Lung (tissue), 12 donors: ENCODE measurements around the gene SUGCT. TPM values are rescaled to one million over a fixed set of nuclear protein-coding genes. Genes with fewer than 3 reads are reported as not detected.

Source experiments
- ATAC-seq: fragments of 200-7000 bp; cut with Tn5 transposase; one replicate; pipeline ENCODE4 v1.9.1; 2020; ENCODE audit warnings: moderate number of reproducible peaks; ENCODE audit not compliant: insufficient read depth, low FRiP score
- DNase-seq, 3 donors: peaks; one replicate each; pipeline ENCODE4 v3.0.0-alpha.2; 2013 to 2017
- H3K27ac ChIP-seq, 2 donors: one replicate each; pipeline ENCODE4 v1.5.1; 2013; ENCODE audit warnings: mild to moderate bottlenecking in 2 of 2, moderate library complexity in 2 of 2, control low read depth in 1 of 2, inconsistent platforms in 1 of 2, low read depth in 1 of 2, low read length in 1 of 2
- H3K27me3 ChIP-seq, 3 donors: one replicate each; pipeline ENCODE4 v1.5.1; 2013; ENCODE audit warnings: low read length in 2 of 3; ENCODE audit not compliant: control insufficient read depth in 3 of 3, insufficient read depth in 3 of 3
- H3K36me3 ChIP-seq, 4 donors: one replicate each; pipeline ENCODE4 v1.5.1; 2013; ENCODE audit warnings: low read length in 4 of 4, mild to moderate bottlenecking in 1 of 4, moderate library complexity in 1 of 4; ENCODE audit not compliant: control insufficient read depth in 4 of 4, insufficient read depth in 4 of 4
- H3K4me1 ChIP-seq, 5 donors: one replicate each; pipeline ENCODE4 v1.5.1; 2013; ENCODE audit warnings: low read length in 5 of 5, mild to moderate bottlenecking in 2 of 5, moderate library complexity in 1 of 5; ENCODE audit not compliant: control insufficient read depth in 5 of 5, insufficient read depth in 5 of 5
- H3K4me3 ChIP-seq: one replicate; pipeline ENCODE4 v1.5.1; 2013; ENCODE audit warnings: mild to moderate bottlenecking, control low read depth, moderate library complexity
- H3K9ac ChIP-seq, 2 donors: one replicate each; pipeline ENCODE4 v1.5.1; 2013; ENCODE audit warnings: low read length in 2 of 2, control low read depth in 1 of 2; ENCODE audit not compliant: insufficient read depth in 1 of 2
- H3K9me3 ChIP-seq, 4 donors: one replicate each; pipeline ENCODE4 v1.5.1; 2013; ENCODE audit warnings: low read length in 3 of 4, mild to moderate bottlenecking in 1 of 4, moderate library complexity in 1 of 4; ENCODE audit not compliant: control insufficient read depth in 4 of 4, insufficient read depth in 3 of 4
- WGBS, 2 donors: extraction: QIAGEN DNeasy Blood & Tissue Kit; methylation state at CpG; one replicate each; pipeline ENCODE4 v1.1.7; 2013; 5-methylcytosine and 5-hydroxymethylcytosine counted together
- polyA plus RNA-seq, 2 donors: library from polyadenylated mRNA; stranded (reverse); fragments of 200-250 nt; gene quantifications; one replicate each; pipeline ENCODE4 v1.2.1, GENCODE V29; 2013
- total RNA-seq, 2 donors: library from RNA; depleted of rRNA in 1 of 2; stranded (reverse); fragments of >200 nt in 1 of 2; gene quantifications; one replicate each; pipeline ENCODE4 v1.2.1, GENCODE V29; 2014 to 2021
- TF ChIP-seq, protein P1 (sequence below): IDR thresholded peaks from 2 replicates; pipeline ENCODE4 v1.5.1; 2012; ENCODE audit warnings: mild to moderate bottlenecking; ENCODE audit errors: control extremely low read depth, extremely low read depth
- donor health status: control.
- donor health status: control.
- donor health status: Bipolar disorder and iron deficiency.
- donor health status: healthy.
- donor health status: DM: yes; HTN: yes; CAD: no.

The SUGCT gene
- total and polyA plus RNA-seq, 4 donors: 0.23 to 4.2 (median 1.8) TPM

DNA sequence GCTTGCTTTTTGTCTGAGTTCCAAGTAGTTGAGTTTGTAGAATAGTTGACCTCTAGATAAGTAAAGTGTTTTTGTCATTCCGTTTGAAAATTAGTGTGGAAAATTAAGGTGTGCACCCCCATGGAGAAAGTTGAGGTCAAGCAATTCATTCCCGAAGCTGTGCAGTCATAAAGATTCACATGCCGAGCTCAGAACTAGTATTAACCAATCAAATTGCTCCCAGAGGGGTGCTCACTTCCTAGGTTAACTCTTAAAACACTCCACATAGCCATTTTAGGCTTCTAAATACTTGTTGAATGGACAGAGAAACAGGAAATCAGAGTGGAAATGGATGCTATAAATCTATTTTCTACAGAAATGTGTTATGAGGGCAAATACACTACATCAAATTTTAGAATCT is 638.9 kb downstream of the SUGCT start:
- ATAC-seq: no peak
- 55 to 70% methylated on average over 3 of the region's 3 CpGs for WGBS, 2 donors

DNA sequence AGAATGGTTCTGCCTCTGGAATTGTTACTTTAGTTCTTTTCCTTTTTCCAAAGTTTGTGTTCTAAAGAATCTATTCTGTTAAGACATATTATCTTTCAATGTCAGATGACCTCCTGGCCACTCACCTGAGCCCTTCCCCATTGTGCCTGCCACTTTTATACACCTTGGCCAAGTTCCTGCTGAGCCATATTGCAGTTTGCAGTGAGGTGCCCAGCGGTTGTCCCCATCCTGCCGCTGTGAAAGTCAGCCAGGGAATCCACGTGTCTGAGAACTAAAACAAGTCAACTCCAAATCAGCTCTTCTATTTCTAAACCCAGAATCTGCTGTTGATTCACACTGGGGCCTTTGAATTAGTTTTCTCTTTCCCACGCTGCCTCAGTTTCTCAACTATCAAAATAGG is 641.1 kb downstream of the SUGCT start:
- 89 to 94% methylated on average over 4 of the region's 4 CpGs for WGBS, 2 donors
- H3K36me3 ChIP-seq: no peaks in the 10 kb centered on the region
- no peaks in the 10 kb centered on the region for H3K9me3 ChIP-seq
- DNase-seq: no peak
- TF ChIP-seq, protein P1, sequence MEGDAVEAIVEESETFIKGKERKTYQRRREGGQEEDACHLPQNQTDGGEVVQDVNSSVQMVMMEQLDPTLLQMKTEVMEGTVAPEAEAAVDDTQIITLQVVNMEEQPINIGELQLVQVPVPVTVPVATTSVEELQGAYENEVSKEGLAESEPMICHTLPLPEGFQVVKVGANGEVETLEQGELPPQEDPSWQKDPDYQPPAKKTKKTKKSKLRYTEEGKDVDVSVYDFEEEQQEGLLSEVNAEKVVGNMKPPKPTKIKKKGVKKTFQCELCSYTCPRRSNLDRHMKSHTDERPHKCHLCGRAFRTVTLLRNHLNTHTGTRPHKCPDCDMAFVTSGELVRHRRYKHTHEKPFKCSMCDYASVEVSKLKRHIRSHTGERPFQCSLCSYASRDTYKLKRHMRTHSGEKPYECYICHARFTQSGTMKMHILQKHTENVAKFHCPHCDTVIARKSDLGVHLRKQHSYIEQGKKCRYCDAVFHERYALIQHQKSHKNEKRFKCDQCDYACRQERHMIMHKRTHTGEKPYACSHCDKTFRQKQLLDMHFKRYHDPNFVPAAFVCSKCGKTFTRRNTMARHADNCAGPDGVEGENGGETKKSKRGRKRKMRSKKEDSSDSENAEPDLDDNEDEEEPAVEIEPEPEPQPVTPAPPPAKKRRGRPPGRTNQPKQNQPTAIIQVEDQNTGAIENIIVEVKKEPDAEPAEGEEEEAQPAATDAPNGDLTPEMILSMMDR: no peak
- H3K4me1 ChIP-seq: peaks cover 0 to 17% (median 0%) of the 10 kb centered on the region in 5 donors
- H3K9ac ChIP-seq: no peak overlapping the region
- no peak overlapping the region for H3K4me3 ChIP-seq
- no peak overlapping the region for H3K27ac ChIP-seq
- ATAC-seq: no peak
- no peaks in the 10 kb centered on the region for H3K27me3 ChIP-seq

More for the DNA sequence above, 638.9 kb downstream of the SUGCT start:
- Histone ChIP-seq H3K27ac (no peak overlapping the region), H3K9me3 (no peaks in the 10 kb centered on the region), H3K4me1 (no peaks in the 10 kb centered on the region), H3K36me3 (no peaks in the 10 kb centered on the region), H3K9ac (no peak overlapping the region), H3K4me3 (no peak overlapping the region), H3K27me3 (no peaks in the 10 kb centered on the region)
- no peak for DNase-seq
- TF ChIP-seq, protein P1: no peak

DNA sequence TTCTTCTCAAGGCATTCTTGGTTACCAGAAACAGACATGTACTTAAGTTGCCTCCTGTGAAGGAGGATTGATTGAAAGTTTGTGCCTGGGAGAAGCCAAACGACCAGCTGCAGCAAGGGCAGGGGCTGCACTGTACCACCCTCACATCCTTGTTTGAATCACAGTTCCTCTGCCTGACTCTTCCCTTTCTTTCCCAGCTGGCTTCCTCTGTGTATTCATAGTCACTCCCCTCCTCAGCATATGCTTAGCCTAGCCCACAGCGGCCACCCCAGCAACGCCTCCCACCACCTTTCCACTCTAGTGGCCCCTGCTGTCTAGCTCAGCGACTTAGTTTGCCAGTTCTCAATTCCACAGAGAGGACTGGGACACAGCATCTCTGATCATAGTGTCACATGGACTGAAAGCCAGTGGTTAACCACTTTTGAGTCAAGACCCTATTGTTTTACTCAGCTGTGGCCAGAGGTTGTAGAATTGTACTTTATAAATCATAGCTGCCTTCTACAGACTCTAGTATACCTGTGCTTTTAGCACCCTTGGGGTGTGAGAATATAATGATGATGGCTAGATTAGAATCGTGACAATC is 643.0 kb downstream of the SUGCT start:
- Histone ChIP-seq H3K4me1 (peaks cover 0 to 23% (median 0%) of the 10 kb centered on the region in 5 donors), H3K27ac (no peak overlapping the region), H3K9me3 (no peaks in the 10 kb centered on the region), H3K27me3 (no peaks in the 10 kb centered on the region), H3K36me3 (no peaks in the 10 kb centered on the region), H3K9ac (no peak overlapping the region), H3K4me3 (no peak overlapping the region)
- TF ChIP-seq, protein P1: no peak
- 78 to 91% methylated on average over 5 of the region's 5 CpGs for WGBS, 2 donors
- ATAC-seq (no peak), DNase-seq (no peak)

DNA sequence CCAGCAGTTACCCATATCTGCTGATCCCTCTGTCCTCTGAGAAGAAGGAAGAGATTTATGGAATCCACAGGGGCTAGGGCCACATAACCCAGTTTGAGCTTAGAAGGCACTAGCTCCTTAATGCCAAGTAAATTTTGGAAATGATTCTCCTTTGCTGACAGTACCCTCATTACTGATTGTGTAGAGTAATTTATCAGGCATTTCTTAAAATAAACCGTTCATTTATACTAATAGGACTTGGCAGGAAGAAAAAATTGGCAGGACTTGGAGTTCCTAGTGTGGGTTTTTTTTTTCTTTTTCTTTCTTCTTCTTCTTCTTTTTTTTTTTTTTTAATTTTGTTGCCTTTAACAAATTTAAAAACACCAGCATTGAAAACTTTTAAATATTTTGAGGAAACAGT is 645.7 kb downstream of the SUGCT start:
- Histone ChIP-seq H3K4me3 (no peak overlapping the region), H3K36me3 (no peaks in the 10 kb centered on the region), H3K27ac (no peak overlapping the region), H3K27me3 (no peaks in the 10 kb centered on the region), H3K9ac (no peak overlapping the region), H3K9me3 (no peaks in the 10 kb centered on the region), H3K4me1 (peaks cover 0 to 23% (median 0%) of the 10 kb centered on the region in 5 donors)
- 51 to 66% methylated on average over 1 of the region's 1 CpG for WGBS, 2 donors
- TF ChIP-seq, protein P1: no peak
- peak in 2 of 3 donors; percentile 44 to 51 for DNase-seq
- no peak for ATAC-seq
